ENCODE results near the gene KLHDC8B.

DNA sequence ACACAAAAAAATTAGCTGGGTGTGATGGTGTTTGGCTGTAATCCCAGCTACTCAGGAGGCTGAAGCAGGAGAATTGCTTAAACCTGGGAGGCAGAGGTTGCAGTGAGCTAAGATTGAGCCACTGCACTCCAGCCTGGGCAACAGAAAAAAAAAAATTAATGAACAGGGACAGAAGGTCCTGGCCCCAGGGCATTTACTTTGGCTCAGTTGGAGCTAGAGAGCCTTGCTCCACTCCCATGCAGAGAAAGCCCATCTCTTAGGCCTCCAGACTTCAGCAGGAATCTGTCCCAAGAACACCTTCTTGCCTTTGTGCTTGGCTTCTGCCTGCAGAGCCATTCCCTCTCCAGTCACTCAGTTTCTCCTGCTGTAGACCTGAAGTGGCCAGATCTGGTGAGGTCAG is 8.7 kb downstream of the KLHDC8B start:
- TF ChIP-seq POLR2A (IDR thresholded peaks at IDR 0.05; ENCODE audit: low read depth, low read length): no peak
- TF ChIP-seq TAF1 (IDR thresholded peaks at IDR 0.05; ENCODE audit: low read depth, low read length): no peak
- TF ChIP-seq PAX5 (IDR thresholded peaks at IDR 0.05; ENCODE audit: insufficient read depth, low read length, severe bottlenecking): no peak
- no peak for TF ChIP-seq POLR2AphosphoS5 (IDR thresholded peaks at IDR 0.05; ENCODE audit: low read depth, low read length)
- no peak for TF ChIP-seq SPI1 (IDR thresholded peaks at IDR 0.05; ENCODE audit: low read depth, low read length)
- TF ChIP-seq POU2F2 (IDR thresholded peaks at IDR 0.05; ENCODE audit: low read depth, low read length): no peak
